ENCODE data around the gene SLC35F4.

DNA sequence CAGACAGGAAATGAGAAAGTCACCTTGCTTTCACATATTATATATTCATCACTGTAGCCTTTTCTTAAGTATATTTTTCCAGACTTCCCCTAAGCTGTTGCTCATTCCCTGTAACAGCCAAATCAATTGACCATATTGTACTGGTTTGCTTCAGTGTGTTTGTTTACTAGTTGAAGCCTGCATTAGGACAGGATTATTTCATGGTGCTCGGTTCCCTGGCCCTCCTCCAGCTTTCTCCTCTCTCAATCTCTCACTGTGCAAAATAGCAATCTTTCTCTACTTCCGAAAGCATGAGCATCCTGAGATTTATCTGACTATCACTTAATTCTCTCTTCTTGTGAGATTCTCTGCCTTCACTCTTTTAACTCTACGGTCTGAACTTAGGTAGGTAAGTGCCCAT lies 2.4 kb downstream of the SLC35F4 start:
- TF ChIP-seq, protein P1, sequence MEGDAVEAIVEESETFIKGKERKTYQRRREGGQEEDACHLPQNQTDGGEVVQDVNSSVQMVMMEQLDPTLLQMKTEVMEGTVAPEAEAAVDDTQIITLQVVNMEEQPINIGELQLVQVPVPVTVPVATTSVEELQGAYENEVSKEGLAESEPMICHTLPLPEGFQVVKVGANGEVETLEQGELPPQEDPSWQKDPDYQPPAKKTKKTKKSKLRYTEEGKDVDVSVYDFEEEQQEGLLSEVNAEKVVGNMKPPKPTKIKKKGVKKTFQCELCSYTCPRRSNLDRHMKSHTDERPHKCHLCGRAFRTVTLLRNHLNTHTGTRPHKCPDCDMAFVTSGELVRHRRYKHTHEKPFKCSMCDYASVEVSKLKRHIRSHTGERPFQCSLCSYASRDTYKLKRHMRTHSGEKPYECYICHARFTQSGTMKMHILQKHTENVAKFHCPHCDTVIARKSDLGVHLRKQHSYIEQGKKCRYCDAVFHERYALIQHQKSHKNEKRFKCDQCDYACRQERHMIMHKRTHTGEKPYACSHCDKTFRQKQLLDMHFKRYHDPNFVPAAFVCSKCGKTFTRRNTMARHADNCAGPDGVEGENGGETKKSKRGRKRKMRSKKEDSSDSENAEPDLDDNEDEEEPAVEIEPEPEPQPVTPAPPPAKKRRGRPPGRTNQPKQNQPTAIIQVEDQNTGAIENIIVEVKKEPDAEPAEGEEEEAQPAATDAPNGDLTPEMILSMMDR (conservative IDR thresholded peaks at IDR 0.05; ENCODE audit: low read length): no peak
- TF ChIP-seq EZH2phosphoT487 (IDR thresholded peaks at IDR 0.05; ENCODE audit: borderline replicate concordance): no peak
